Kidney (tissue), 14 donors: ENCODE data around the gene GLRB. TPM values are rescaled to one million over a fixed set of nuclear protein-coding genes. Genes with fewer than 3 reads are reported as not detected.

ENCODE experiments used
- DNase-seq, 5 donors: peaks; one replicate each; pipeline ENCODE4 v3.0.0-alpha.2; 2013 to 2020
- FAIRE-seq: peaks from 2 replicates; lab custom pipeline; 2012; peaks lifted over from hg19 to GRCh38; lab: Jason Lieb, UNC
- H3K27ac ChIP-seq, 2 donors: one replicate each; pipeline ENCODE4 v1.7.0; 2013; ENCODE audit warnings: low read depth in 2 of 2, low read length in 2 of 2, inconsistent platforms in 1 of 2
- H3K27me3 ChIP-seq: one replicate; pipeline ENCODE4 v1.7.1; 2013; ENCODE audit warnings: low read length, inconsistent platforms; ENCODE audit not compliant: control insufficient read depth, insufficient read depth
- H3K36me3 ChIP-seq, 3 donors: one replicate each; pipeline versions ENCODE4 v1.7.0 to v1.7.1; 2013; ENCODE audit warnings: low read length in 3 of 3, control low read depth in 1 of 3, inconsistent platforms in 1 of 3; ENCODE audit not compliant: insufficient read depth in 3 of 3, control insufficient read depth in 2 of 3
- H3K4me1 ChIP-seq, 3 donors: one replicate each; pipeline versions ENCODE4 v1.7.0 to v1.7.1; 2013; ENCODE audit warnings: low read length in 3 of 3, inconsistent platforms in 1 of 3, low read depth in 1 of 3; ENCODE audit not compliant: control insufficient read depth in 2 of 3, insufficient read depth in 2 of 3
- H3K4me3 ChIP-seq, 3 donors: one replicate each; pipeline versions ENCODE4 v1.7.0 to v1.8.1; 2013; ENCODE audit warnings: low read length in 3 of 3, control low read depth in 1 of 3, inconsistent platforms in 1 of 3
- H3K9ac ChIP-seq, 3 donors: one replicate each; pipeline versions ENCODE4 v1.7.0 to v1.7.1; 2013; ENCODE audit warnings: low read length in 3 of 3, control low read depth in 1 of 3, inconsistent platforms in 1 of 3
- H3K9me3 ChIP-seq, 3 donors: one replicate each; pipeline versions ENCODE4 v1.7.0 to v1.7.1; 2013; ENCODE audit warnings: low read length in 3 of 3, control low read depth in 1 of 3, inconsistent platforms in 1 of 3; ENCODE audit not compliant: control insufficient read depth in 2 of 3, insufficient read depth in 1 of 3
- CTCF ChIP-seq: IDR thresholded peaks from 3 replicates; pipeline ENCODE4 v1.5.1; 2012; ENCODE audit warnings: mild to moderate bottlenecking, moderate library complexity, borderline replicate concordance; ENCODE audit not compliant: insufficient read depth; ENCODE audit errors: extremely low read depth
- intact Hi-C: fragments of 100-400 bp; cut with DNase I; formaldehyde crosslinking; loops from one replicate; pipeline ENCODE4 v1.11.1; 2022
- polyA plus RNA-seq: library from polyadenylated mRNA; stranded (reverse); fragments of 350-450 nt; fragmentation: Illumina TruSeq; extraction: RNeasy Lipid Tissue Mini Kit (QIAGEN cat#74804); gene quantifications from one replicate; pipeline ENCODE4 v1.2.3, GENCODE V29; 2014; ENCODE audit warnings: low read depth, low replicate concordance; ENCODE audit not compliant: insufficient read depth
- total RNA-seq: library from RNA; stranded (reverse); fragmentation: NEBNext Ultra II Directional; extraction: Animal tissue kit (Norgen Biotek cat#: 25700); gene quantifications from one replicate; pipeline ENCODE4 v1.2.1, GENCODE V29; 2021
- donor health status: control.
- donor health status: control.
- donor health status: control.
- donor health status: control.
- donor health status: control.
- donor health status: DM: yes; HTN: yes; CAD: no.
- donor health status: Normal renal cell carcinoma (clear cell type).

GLRB gene
- total and polyA plus RNA-seq, 2 donors from 2014 or later, result 3.3 to 5.2 TPM

- intact Hi-C loops, result no loop called here
- Histone ChIP-seq H3K27me3 (peaks cover 10% of the 10 kb centered on the region), H3K4me1 (peaks cover 0 to 2% (median 0%) of the 10 kb centered on the region in 3 donors), H3K9me3 (no peaks in the 10 kb centered on the region), H3K9ac (no peak within 1 kb of the TSS), H3K4me3 (peak within 1 kb of the TSS in 2 of 3 donors; percentile 33 to 38), H3K27ac (no peak within 1 kb of the TSS), H3K36me3 (no peaks in the 10 kb centered on the region)
- FAIRE-seq, result no peak
- peak; percentile 79 to 93 (median 91) for DNase-seq
- TF ChIP-seq CTCF, result no peak
Observed at GRCh38 chr4:157220371-157220881, 144.5 kb downstream of the GLRB start, which contains the start of gene GRIA2. Gene GRIA2, plus strand, starts transcription at chr4:157220728. Its CDS starts 315 bp downstream, at chr4:157221043.

GRCh38 chr4:157221426-157221894, 145.5 kb downstream of the GLRB start:
- no peak overlapping the region for H3K9ac ChIP-seq
- H3K9me3 ChIP-seq, result no peaks in the 10 kb centered on the region
- no peak for FAIRE-seq
- intact Hi-C loops, result no loop called here
- H3K27ac ChIP-seq, result no peak overlapping the region
- no peak for TF ChIP-seq CTCF
- H3K27me3 ChIP-seq, result peaks cover 10% of the 10 kb centered on the region
- no peak overlapping the region for H3K4me3 ChIP-seq
- H3K4me1 ChIP-seq, result peaks cover 0 to 2% (median 0%) of the 10 kb centered on the region in 3 donors
- peak in 2 of 5 donors; percentile 1 to 34 for DNase-seq
- no peaks in the 10 kb centered on the region for H3K36me3 ChIP-seq

Other genes starting within 250 kb of the GLRB start
- 37.6 TPM for gene PDGFC, start 104.4 kb upstream of the GLRB start, total RNA-seq
- 12.3 TPM for gene PDGFC, start 104.4 kb upstream of the GLRB start, polyA plus RNA-seq
- 0.54 TPM for gene GRIA2, start 144.6 kb downstream of the GLRB start, total RNA-seq
- gene GRIA2, start 144.6 kb downstream of the GLRB start, polyA plus RNA-seq, result 0.80 TPM